IPS-18a (cell line): ENCODE data around the gene SPIRE1.

Source experiments
- H3K27ac ChIP-seq: one replicate; pipeline ENCODE4 v1.5.1; 2013; ENCODE audit warnings: low read length
- H3K27me3 ChIP-seq: one replicate; pipeline ENCODE4 v1.6.1; 2013; ENCODE audit warnings: mild to moderate bottlenecking, low read length; ENCODE audit not compliant: control insufficient read depth, insufficient read depth
- H3K36me3 ChIP-seq: one replicate; pipeline ENCODE4 v1.6.1; 2013; ENCODE audit warnings: low read depth, low read length; ENCODE audit not compliant: control insufficient read depth
- H3K4me1 ChIP-seq: one replicate; pipeline ENCODE4 v1.6.1; 2013; ENCODE audit warnings: low read depth, low read length; ENCODE audit not compliant: control insufficient read depth
- H3K4me3 ChIP-seq: one replicate; pipeline ENCODE4 v1.5.1; 2013; ENCODE audit warnings: low read length
- H3K9ac ChIP-seq: one replicate; pipeline ENCODE4 v1.6.1; 2013; ENCODE audit warnings: mild to moderate bottlenecking, low read length, moderate library complexity
- H3K9me3 ChIP-seq: one replicate; pipeline ENCODE4 v1.6.1; 2013; ENCODE audit warnings: low read depth, low read length; ENCODE audit not compliant: control insufficient read depth

The SPIRE1 gene

GRCh38 chr18:12452784-12453183 lies 205.1 kb downstream of the SPIRE1 start:
- no peaks in the 10 kb centered on the region for H3K9me3 ChIP-seq
- H3K4me3 ChIP-seq = no peak overlapping the region
- H3K27me3 ChIP-seq = no peaks in the 10 kb centered on the region
- peaks cover 6% of the 10 kb centered on the region for H3K36me3 ChIP-seq
- H3K4me1 ChIP-seq = no peaks in the 10 kb centered on the region
- no peak overlapping the region for H3K9ac ChIP-seq
- no peak overlapping the region for H3K27ac ChIP-seq

GRCh38 chr18:12451428-12451827 lies 206.5 kb downstream of the SPIRE1 start:
- Histone ChIP-seq H3K36me3 (peaks cover 6% of the 10 kb centered on the region), H3K9ac (no peak overlapping the region), H3K27me3 (no peaks in the 10 kb centered on the region), H3K4me1 (no peaks in the 10 kb centered on the region), H3K4me3 (no peak overlapping the region), H3K27ac (no peak overlapping the region), H3K9me3 (no peaks in the 10 kb centered on the region)

GRCh38 chr18:12449051-12449785 lies 208.7 kb downstream of the SPIRE1 start:
- Histone ChIP-seq H3K27me3 (no peaks in the 10 kb centered on the region), H3K27ac (no peak overlapping the region), H3K9ac (no peak overlapping the region), H3K4me3 (no peak overlapping the region), H3K9me3 (no peaks in the 10 kb centered on the region), H3K36me3 (peaks cover 6% of the 10 kb centered on the region), H3K4me1 (no peaks in the 10 kb centered on the region)

GRCh38 chr18:12445554-12445953 lies 212.4 kb downstream of the SPIRE1 start:
- Histone ChIP-seq H3K4me3 (no peak overlapping the region), H3K27me3 (no peaks in the 10 kb centered on the region), H3K27ac (no peak overlapping the region), H3K9me3 (no peaks in the 10 kb centered on the region), H3K4me1 (no peaks in the 10 kb centered on the region), H3K36me3 (peaks cover 6% of the 10 kb centered on the region), H3K9ac (no peak overlapping the region)

GRCh38 chr18:12443551-12443950 lies 214.4 kb downstream of the SPIRE1 start:
- Histone ChIP-seq H3K9ac (no peak overlapping the region), H3K4me3 (no peak overlapping the region), H3K27me3 (no peaks in the 10 kb centered on the region), H3K4me1 (no peaks in the 10 kb centered on the region), H3K36me3 (no peaks in the 10 kb centered on the region), H3K9me3 (no peaks in the 10 kb centered on the region), H3K27ac (no peak overlapping the region)

- H3K9me3 ChIP-seq = no peaks in the 10 kb centered on the region
- H3K9ac ChIP-seq = no peak overlapping the region
- H3K27me3 ChIP-seq = no peaks in the 10 kb centered on the region
- H3K27ac ChIP-seq = no peak overlapping the region
- no peak overlapping the region for H3K4me3 ChIP-seq
- H3K36me3 ChIP-seq = no peaks in the 10 kb centered on the region
- H3K4me1 ChIP-seq = no peaks in the 10 kb centered on the region
Measured at GRCh38 chr18:12442946-12443345, 215.0 kb downstream of the SPIRE1 start.

- H3K27me3 ChIP-seq = no peaks in the 10 kb centered on the region
- no peak overlapping the region for H3K4me3 ChIP-seq
- no peaks in the 10 kb centered on the region for H3K36me3 ChIP-seq
- H3K4me1 ChIP-seq = no peaks in the 10 kb centered on the region
- no peaks in the 10 kb centered on the region for H3K9me3 ChIP-seq
- H3K9ac ChIP-seq = no peak overlapping the region
- no peak overlapping the region for H3K27ac ChIP-seq
Measured at GRCh38 chr18:12441475-12442034, 216.4 kb downstream of the SPIRE1 start.

- no peaks in the 10 kb centered on the region for H3K36me3 ChIP-seq
- H3K27me3 ChIP-seq = no peaks in the 10 kb centered on the region
- no peaks in the 10 kb centered on the region for H3K9me3 ChIP-seq
- H3K4me1 ChIP-seq = no peaks in the 10 kb centered on the region
- H3K27ac ChIP-seq = no peak overlapping the region
- H3K9ac ChIP-seq = no peak overlapping the region
- H3K4me3 ChIP-seq = no peak overlapping the region
Measured at GRCh38 chr18:12438257-12438656, 219.7 kb downstream of the SPIRE1 start.

GRCh38 chr18:12435867-12436266 lies 222.0 kb downstream of the SPIRE1 start:
- H3K9ac ChIP-seq = no peak overlapping the region
- H3K9me3 ChIP-seq = no peaks in the 10 kb centered on the region
- no peak overlapping the region for H3K27ac ChIP-seq
- H3K4me1 ChIP-seq = no peaks in the 10 kb centered on the region
- no peaks in the 10 kb centered on the region for H3K27me3 ChIP-seq
- H3K4me3 ChIP-seq = no peak overlapping the region
- H3K36me3 ChIP-seq = peaks cover 4% of the 10 kb centered on the region

GRCh38 chr18:12434541-12434929 lies 223.4 kb downstream of the SPIRE1 start:
- no peaks in the 10 kb centered on the region for H3K27me3 ChIP-seq
- no peak overlapping the region for H3K27ac ChIP-seq
- no peak overlapping the region for H3K4me3 ChIP-seq
- no peaks in the 10 kb centered on the region for H3K9me3 ChIP-seq
- H3K9ac ChIP-seq = no peak overlapping the region
- peaks cover 6% of the 10 kb centered on the region for H3K36me3 ChIP-seq
- no peaks in the 10 kb centered on the region for H3K4me1 ChIP-seq

- Histone ChIP-seq H3K9me3 (no peaks in the 10 kb centered on the region), H3K9ac (no peak overlapping the region), H3K27me3 (no peaks in the 10 kb centered on the region), H3K27ac (no peak overlapping the region), H3K4me1 (no peaks in the 10 kb centered on the region), H3K36me3 (peaks cover 6% of the 10 kb centered on the region), H3K4me3 (no peak overlapping the region)
Measured at GRCh38 chr18:12433829-12434540, 223.9 kb downstream of the SPIRE1 start.
